H1 (cell line): ENCODE data around the gene CYLD.

ENCODE experiments used
- BCL11A ChIP-seq, 2 experiments: IDR thresholded peaks; one replicate each; pipeline ENCODE4 v1.6.1; 2011; ENCODE audit warnings: low read depth in 2 of 2, low read length in 2 of 2, mild to moderate bottlenecking in 2 of 2
- CBX5 ChIP-seq: fragments of 300-800, 300-1000 bp; sonication (generic); IDR thresholded peaks from 2 replicates; pipeline ENCODE4 v1.7.1; 2016; ENCODE audit warnings: antibody characterized with exemption, low read length, low read depth
- CREB1 ChIP-seq: IDR thresholded peaks from 2 replicates; pipeline ENCODE4 v1.6.1; 2012; ENCODE audit warnings: inconsistent platforms
- EZH2 ChIP-seq: fragments of 200-600 bp; sonication (generic); IDR thresholded peaks from 2 replicates; pipeline ENCODE4 v1.7.1; 2012; ENCODE audit warnings: low read depth, mild to moderate bottlenecking, moderate library complexity, low read length, inconsistent platforms; ENCODE audit not compliant: severe bottlenecking
- GABPA ChIP-seq: IDR thresholded peaks from 2 replicates; pipeline ENCODE4 v1.6.1; 2011; ENCODE audit warnings: mild to moderate bottlenecking, low read length, moderate library complexity, borderline replicate concordance; ENCODE audit not compliant: insufficient read depth
- TAF1 ChIP-seq: IDR thresholded peaks from 2 replicates; pipeline ENCODE4 v1.6.1; 2011; ENCODE audit warnings: mild to moderate bottlenecking, low read depth, low read length
- TF ChIP-seq, protein P1 (sequence below): IDR thresholded peaks from 2 replicates; pipeline ENCODE4 v1.6.1; 2012; ENCODE audit warnings: inconsistent platforms
- TF ChIP-seq, protein P2 (sequence below), 3 experiments: IDR thresholded peaks; 1 replicate in 2 of 3; 2 replicates in 1 of 3; pipeline versions ENCODE4 v1.5.1 to v1.6.1; 2011; ENCODE audit warnings: low read length in 3 of 3, mild to moderate bottlenecking in 3 of 3, inconsistent platforms in 2 of 3, low read depth in 1 of 3, moderate library complexity in 1 of 3; ENCODE audit not compliant: insufficient read depth in 1 of 3; ENCODE audit errors: control extremely low read depth in 1 of 3
- TF ChIP-seq, protein P3 (sequence below): IDR thresholded peaks from 2 replicates; pipeline ENCODE4 v1.6.1; 2011; ENCODE audit warnings: low read depth, mild to moderate bottlenecking, low read length; ENCODE audit not compliant: insufficient read depth

DNA sequence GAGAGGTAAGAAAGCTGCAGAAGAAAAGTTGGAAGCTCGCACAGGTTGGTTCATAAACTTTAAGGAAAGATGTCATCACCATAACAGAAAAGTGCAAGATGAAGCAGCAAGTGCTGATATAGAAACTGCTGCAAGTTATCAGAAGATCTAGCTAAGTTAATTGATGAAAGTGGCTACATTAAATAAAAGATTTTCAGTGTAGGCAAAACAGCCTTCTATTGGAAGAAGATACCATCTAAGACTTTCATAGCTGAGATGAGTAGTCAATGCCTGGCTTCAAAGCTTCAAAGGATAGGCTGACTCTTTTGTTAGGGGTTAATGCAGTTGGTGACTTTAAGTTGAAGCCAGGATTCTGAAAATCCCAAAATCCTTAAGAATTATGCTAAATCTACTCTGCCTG is 24.0 kb downstream of the CYLD start:
- TF ChIP-seq, protein P1, sequence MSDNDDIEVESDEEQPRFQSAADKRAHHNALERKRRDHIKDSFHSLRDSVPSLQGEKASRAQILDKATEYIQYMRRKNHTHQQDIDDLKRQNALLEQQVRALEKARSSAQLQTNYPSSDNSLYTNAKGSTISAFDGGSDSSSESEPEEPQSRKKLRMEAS, result no peak
- TF ChIP-seq BCL11A (IDR thresholded peaks at IDR 0.05; ENCODE audit: low read depth in 2 of 2, low read length in 2 of 2), result no peak
- TF ChIP-seq TAF1, result no peak
- TF ChIP-seq EZH2, result no peak
- TF ChIP-seq, protein P2, sequence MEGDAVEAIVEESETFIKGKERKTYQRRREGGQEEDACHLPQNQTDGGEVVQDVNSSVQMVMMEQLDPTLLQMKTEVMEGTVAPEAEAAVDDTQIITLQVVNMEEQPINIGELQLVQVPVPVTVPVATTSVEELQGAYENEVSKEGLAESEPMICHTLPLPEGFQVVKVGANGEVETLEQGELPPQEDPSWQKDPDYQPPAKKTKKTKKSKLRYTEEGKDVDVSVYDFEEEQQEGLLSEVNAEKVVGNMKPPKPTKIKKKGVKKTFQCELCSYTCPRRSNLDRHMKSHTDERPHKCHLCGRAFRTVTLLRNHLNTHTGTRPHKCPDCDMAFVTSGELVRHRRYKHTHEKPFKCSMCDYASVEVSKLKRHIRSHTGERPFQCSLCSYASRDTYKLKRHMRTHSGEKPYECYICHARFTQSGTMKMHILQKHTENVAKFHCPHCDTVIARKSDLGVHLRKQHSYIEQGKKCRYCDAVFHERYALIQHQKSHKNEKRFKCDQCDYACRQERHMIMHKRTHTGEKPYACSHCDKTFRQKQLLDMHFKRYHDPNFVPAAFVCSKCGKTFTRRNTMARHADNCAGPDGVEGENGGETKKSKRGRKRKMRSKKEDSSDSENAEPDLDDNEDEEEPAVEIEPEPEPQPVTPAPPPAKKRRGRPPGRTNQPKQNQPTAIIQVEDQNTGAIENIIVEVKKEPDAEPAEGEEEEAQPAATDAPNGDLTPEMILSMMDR (IDR thresholded peaks at IDR 0.05; ENCODE audit: control extremely low read depth in 1 of 3, insufficient read depth in 1 of 3, low read depth in 1 of 3, low read length in 3 of 3), result no peak
- TF ChIP-seq, protein P3, sequence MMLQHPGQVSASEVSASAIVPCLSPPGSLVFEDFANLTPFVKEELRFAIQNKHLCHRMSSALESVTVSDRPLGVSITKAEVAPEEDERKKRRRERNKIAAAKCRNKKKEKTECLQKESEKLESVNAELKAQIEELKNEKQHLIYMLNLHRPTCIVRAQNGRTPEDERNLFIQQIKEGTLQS, result no peak
- TF ChIP-seq GABPA, result no peak
- TF ChIP-seq CBX5, result no peak
- no peak for TF ChIP-seq CREB1
